A549 (cell line): ENCODE measurements around the gene OLR1. TPM values are rescaled to one million over a fixed set of nuclear protein-coding genes. Genes with fewer than 3 reads are reported as not detected.

Source experiments
- ATAC-seq, 2 experiments: fragments of 200-7000 bp in 1 of 2; fragments of >200 bp in 1 of 2; cut with Nextera tagmentation in 1 of 2; cut with Tn5 transposase in 1 of 2; 3 replicates each; pipeline versions ENCODE4 v1.8.0 to v1.9.1; 2018 to 2020; ENCODE audit warnings: mild to moderate bottlenecking in 1 of 2, moderate library complexity in 1 of 2
- CTCF ChIA-PET: fragments of 300-600 bp; sonication (Branson Sonifier 250); formaldehyde crosslinking; extraction: SDS; loops from one replicate; lab custom pipeline; 2021; ENCODE audit warnings: antibody characterized with exemption, inconsistent platforms; lab: Yijun Ruan, JAX
- POLR2A ChIA-PET: fragments of 350-600 bp; formaldehyde crosslinking; extraction: SDS; loops from one replicate; lab custom pipeline; 2021; ENCODE audit warnings: antibody characterized with exemption, inconsistent platforms; lab: Yijun Ruan, JAX
- DNase-seq, 2 experiments: peaks; one replicate each; pipeline versions ENCODE4 v3.0.0 to v3.0.0-alpha.2; 2011 to 2016; ENCODE audit warnings: low read depth in 1 of 2, low spot score in 1 of 2
- FAIRE-seq: peaks from 2 replicates; lab custom pipeline; 2011; peaks lifted over from hg19 to GRCh38; lab: Jason Lieb, UNC
- H3K27ac ChIP-seq, 2 experiments: fragments of >200 bp; sonication (Bioruptor Twin); formaldehyde crosslinking; 3 replicates each; pipeline ENCODE4 v1.5.1; 2016 to 2017
- H3K4me1 ChIP-seq: fragments of >200 bp; sonication (Bioruptor Twin); formaldehyde crosslinking; 3 replicates; pipeline ENCODE4 v1.6.1; 2016
- H3K4me2 ChIP-seq: fragments of >200 bp; sonication (Bioruptor Twin); formaldehyde crosslinking; 3 replicates; pipeline ENCODE4 v1.6.1; 2016
- H3K4me3 ChIP-seq: fragments of >200 bp; sonication (Bioruptor Twin); formaldehyde crosslinking; 3 replicates; pipeline ENCODE4 v1.5.1; 2016
- H3K9me3 ChIP-seq: fragments of >200 bp; sonication (Bioruptor Twin); formaldehyde crosslinking; 3 replicates; pipeline ENCODE4 v1.6.1; 2016
- CBX8 ChIP-seq: fragments of 200-600 bp; sonication (generic); IDR thresholded peaks from 2 replicates; pipeline ENCODE4 v1.6.1; 2016
- CEBPB ChIP-seq, 2 experiments: fragments of >200 bp in 1 of 2; sonication (Bioruptor Twin) in 1 of 2; formaldehyde crosslinking in 1 of 2; IDR thresholded peaks; 2 replicates each; pipeline ENCODE4 v1.6.1; 2012 to 2016
- EHMT2 ChIP-seq: fragments of 200-600 bp; sonication (generic); IDR thresholded peaks from 2 replicates; pipeline ENCODE4 v1.6.1; 2016; ENCODE audit warnings: antibody characterized with exemption, low read depth, mild to moderate bottlenecking, moderate library complexity
- EP300 ChIP-seq, 2 experiments: fragments of >200 bp; sonication (Bioruptor Twin); formaldehyde crosslinking; IDR thresholded peaks; 2 replicates in 1 of 2; 3 replicates in 1 of 2; pipeline ENCODE4 v1.6.1; 2016 to 2017
- FOSB ChIP-seq: fragments of 250-450 bp; sonication (Bioruptor Pico); IDR thresholded peaks from 2 replicates; pipeline ENCODE4 v1.5.0; 2020; ENCODE audit warnings: mild to moderate bottlenecking, moderate library complexity
- FOSL2 ChIP-seq, 2 experiments: fragments of 450-650 bp in 1 of 2; fragments of >200 bp in 1 of 2; sonication (Bioruptor Twin) in 1 of 2; formaldehyde crosslinking; IDR thresholded peaks; 2 replicates each; pipeline versions ENCODE4 v1.5.0 to v1.6.1; 2016 to 2020; ENCODE audit warnings: mild to moderate bottlenecking in 1 of 2, moderate library complexity in 1 of 2
- HDAC2 ChIP-seq: fragments of 200-600 bp; sonication (generic); IDR thresholded peaks from 2 replicates; pipeline ENCODE4 v1.6.1; 2016
- MAFK ChIP-seq: fragments of 450-650 bp; IDR thresholded peaks from 2 replicates; pipeline ENCODE4 v1.6.1; 2014; ENCODE audit not compliant: partially characterized antibody
- MYC ChIP-seq: IDR thresholded peaks from 2 replicates; pipeline ENCODE4 v1.6.1; 2012; ENCODE audit warnings: mild to moderate bottlenecking, inconsistent platforms, low read length, improper control_type of control experiment, borderline replicate concordance
- WGBS: methylation state at CpG from one replicate; pipeline ENCODE4 v1.1.6; 2017; ENCODE audit errors: missing lambda C conversion rate; 5-methylcytosine and 5-hydroxymethylcytosine counted together
- polyA plus RNA-seq, 4 experiments: library from polyadenylated mRNA; depleted of rRNA in 3 of 4; stranded (reverse); fragments of >200 nt; fragmentation: RNase III in 1 of 4; extraction: RNeasy Plus Mini Kit Qiagen cat#74134 plus additional on column Dnase treatment in 1 of 4; gene quantifications; 2 replicates in 3 of 4; 3 replicates in 1 of 4; pipeline ENCODE4 v1.2.3, GENCODE V29; 2011 to 2017
- TF ChIP-seq, protein P1 (sequence below): fragments of 250-450 bp; sonication (Bioruptor Pico); IDR thresholded peaks from 2 replicates; pipeline ENCODE4 v1.5.0; 2021; ENCODE audit warnings: mild to moderate bottlenecking, moderate library complexity, borderline replicate concordance
- TF ChIP-seq, protein P2 (sequence below): fragments of 250-450 bp; sonication (Bioruptor Pico); IDR thresholded peaks from 2 replicates; pipeline ENCODE4 v1.5.0; 2020; ENCODE audit warnings: low read depth, mild to moderate bottlenecking, moderate library complexity

The OLR1 gene
- polyA plus RNA-seq, 2 of the 4 experiments (the other 2 are of a cell fraction) = 0.59 to 0.92 TPM

DNA sequence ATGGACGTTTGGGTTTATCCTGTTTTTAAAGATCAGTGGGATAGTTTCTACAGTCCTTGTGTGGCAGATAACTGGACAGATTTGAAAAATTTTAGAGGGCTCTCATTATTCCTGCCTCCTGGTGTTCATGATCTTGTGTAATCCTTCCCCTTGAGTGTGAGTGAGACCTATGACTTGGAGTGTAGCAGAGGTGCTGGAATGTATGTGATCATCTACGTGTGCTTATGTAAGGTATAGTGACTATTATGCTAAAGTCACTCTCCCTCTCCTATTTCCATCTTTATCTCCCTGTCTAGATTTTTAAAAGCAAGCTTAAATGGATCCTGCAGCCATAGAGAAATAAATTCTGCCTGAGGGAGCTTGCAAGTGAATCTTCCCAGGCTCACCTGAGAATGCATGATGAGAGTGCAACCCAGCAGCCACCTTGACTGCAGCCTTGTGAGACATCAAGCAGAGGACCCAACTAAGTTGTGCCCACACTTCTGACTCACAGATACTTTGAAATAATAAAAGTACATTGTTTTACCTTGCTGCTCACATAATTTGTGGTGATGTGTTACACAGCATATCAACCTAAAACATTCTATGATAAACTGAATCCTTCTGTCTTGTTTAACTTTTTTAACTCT, 3.2 kb upstream of the OLR1 start:
- no peak overlapping the region for H3K4me2 ChIP-seq
- FAIRE-seq = no peak
- no peak for ATAC-seq
- H3K27ac ChIP-seq = no peak overlapping the region
- WGBS = 34% methylated on average over 2 of the region's 2 CpGs
- no peak for TF ChIP-seq HDAC2
- no peak for TF ChIP-seq FOSL2 (IDR thresholded peaks at IDR 0.05)
- TF ChIP-seq FOSL2 (CRISPR knock-in tag; IDR thresholded peaks at IDR 0.05) = no peak
- no peaks in the 10 kb centered on the region for H3K9me3 ChIP-seq
- CTCF ChIA-PET = interaction anchor here (1.3 kb wide), 1 partner anchor 15 kb away, joined by 3 read pairs; no protein-coding TSS in a partner anchor
- no peak overlapping the region for H3K4me3 ChIP-seq
- POLR2A ChIA-PET = no interaction called here
- peaks cover 20% of the 10 kb centered on the region; the same call in 2 of the 3 replicates for H3K4me1 ChIP-seq
- no peak for DNase-seq

DNA sequence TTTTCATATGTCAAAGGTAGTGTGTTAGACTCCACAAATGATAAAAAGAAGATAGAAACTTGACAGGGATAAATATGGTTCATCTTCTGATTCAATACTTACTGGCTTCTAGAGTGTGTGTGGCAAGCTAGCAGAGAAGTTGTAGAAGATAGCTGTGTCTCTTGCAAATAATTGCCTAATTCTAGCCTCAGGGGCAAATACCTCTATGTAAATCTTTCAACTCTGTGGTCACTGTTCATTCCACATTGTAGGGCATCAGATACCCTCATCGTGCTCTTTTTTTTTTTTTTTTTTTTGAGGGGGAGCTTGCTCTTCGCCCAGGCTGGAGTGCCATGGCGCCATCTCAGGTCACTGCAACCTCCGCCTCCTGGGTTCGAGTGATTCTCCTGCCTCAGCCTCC, 1.7 kb downstream of the OLR1 start:
- Histone ChIP-seq H3K9me3 (no peaks in the 10 kb centered on the region), H3K4me1 (peaks cover 27% of the 10 kb centered on the region; the same call in 2 of the 3 replicates), H3K4me3 (no peak overlapping the region), H3K4me2 (peak overlapping the region; percentile 55), H3K27ac (no peak overlapping the region)
- DNase-seq (peak in 1 of 2 experiments; percentile 41), ATAC-seq (peak in 1 of 2 experiments; percentile 73; a peak in 3 of 6 replicates), FAIRE-seq (no peak)
- no peak for TF ChIP-seq FOSB (CRISPR knock-in tag)
- TF ChIP-seq CEBPB (IDR thresholded peaks at IDR 0.05) = peak in 1 of 2 experiments; percentile 41; a peak in 1 of 4 replicates
- POLR2A ChIA-PET = no interaction called here
- 57% methylated on average over 5 of the region's 5 CpGs for WGBS
- CTCF ChIA-PET = interaction anchor here (0.7 to 1.3 kb wide), 3 partner anchors 10 to 17 kb away, joined by 3 to 6 read pairs (median 3); no protein-coding TSS in a partner anchor

DNA sequence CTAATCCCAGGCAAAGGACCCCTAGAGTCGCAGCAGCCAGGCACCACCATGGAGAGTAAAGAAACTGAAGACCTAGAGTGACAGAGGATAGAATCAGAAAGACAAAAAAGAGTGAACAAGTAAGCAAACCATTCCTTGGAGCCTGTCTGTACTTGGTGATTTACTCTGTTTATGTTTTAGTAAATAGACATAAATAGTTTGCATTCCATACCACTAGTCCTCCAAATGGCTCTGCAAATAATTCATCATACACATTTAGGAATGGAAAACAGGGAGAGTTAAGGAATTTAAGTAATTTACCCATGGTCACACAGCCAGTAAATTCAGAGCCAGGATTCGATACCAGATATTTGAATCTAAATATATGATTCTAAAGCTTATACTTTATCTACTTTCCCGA, 2.8 kb downstream of the OLR1 start:
- Histone ChIP-seq H3K27ac (no peak overlapping the region), H3K4me2 (peak overlapping the region; percentile 55), H3K4me3 (no peak overlapping the region), H3K9me3 (no peaks in the 10 kb centered on the region), H3K4me1 (peaks cover 27% of the 10 kb centered on the region; the same call in 2 of the 3 replicates)
- ATAC-seq = peak; percentile 24 to 76; a peak in 4 of 6 replicates
- peak; percentile 23 for FAIRE-seq
- TF ChIP-seq EHMT2 (no peak), EP300 (IDR thresholded peaks at IDR 0.05) (no peak)
- TF ChIP-seq, protein P1, sequence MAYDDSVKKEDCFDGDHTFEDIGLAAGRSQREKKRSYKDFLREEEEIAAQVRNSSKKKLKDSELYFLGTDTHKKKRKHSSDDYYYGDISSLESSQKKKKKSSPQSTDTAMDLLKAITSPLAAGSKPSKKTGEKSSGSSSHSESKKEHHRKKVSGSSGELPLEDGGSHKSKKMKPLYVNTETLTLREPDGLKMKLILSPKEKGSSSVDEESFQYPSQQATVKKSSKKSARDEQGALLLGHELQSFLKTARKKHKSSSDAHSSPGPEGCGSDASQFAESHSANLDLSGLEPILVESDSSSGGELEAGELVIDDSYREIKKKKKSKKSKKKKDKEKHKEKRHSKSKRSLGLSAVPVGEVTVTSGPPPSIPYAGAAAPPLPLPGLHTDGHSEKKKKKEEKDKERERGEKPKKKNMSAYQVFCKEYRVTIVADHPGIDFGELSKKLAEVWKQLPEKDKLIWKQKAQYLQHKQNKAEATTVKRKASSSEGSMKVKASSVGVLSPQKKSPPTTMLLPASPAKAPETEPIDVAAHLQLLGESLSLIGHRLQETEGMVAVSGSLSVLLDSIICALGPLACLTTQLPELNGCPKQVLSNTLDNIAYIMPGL (CRISPR knock-in tag) = no peak
- DNase-seq = no peak
- ChIA-PET POLR2A (interaction anchor here (0.6 kb wide), 1 partner anchor 43 kb away, joined by 3 read pairs; the partner anchor contains the start of gene GABARAPL1), CTCF (interaction anchor here (0.5 to 1.3 kb wide), 3 partner anchors 9 to 25 kb away, joined by 3 to 6 read pairs (median 3); no protein-coding TSS in a partner anchor)
- WGBS = 19% methylated on average over 3 of the region's 3 CpGs

DNA sequence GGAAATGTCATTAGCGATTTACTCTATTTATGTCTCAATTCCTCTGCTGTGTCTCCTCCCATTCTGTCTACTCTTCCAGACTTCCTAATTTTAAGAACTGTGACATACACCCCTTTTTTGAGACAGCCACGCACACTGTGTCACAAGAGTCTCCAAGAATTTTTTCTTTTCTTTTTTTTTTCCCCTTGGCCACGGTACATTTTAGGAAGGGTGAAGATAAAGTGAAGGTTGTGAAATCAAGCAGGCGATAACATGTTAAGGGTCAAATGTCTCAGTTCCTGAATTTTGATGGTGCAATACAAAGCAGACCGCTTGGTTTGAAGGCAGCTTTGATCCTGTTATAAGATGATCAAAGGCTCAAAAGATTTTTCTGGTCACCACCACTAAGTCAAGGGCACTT, 4.3 kb downstream of the OLR1 start:
- CTCF ChIA-PET = interaction anchor here (1.1 kb wide), 1 partner anchor 22 kb away, joined by 3 read pairs; no protein-coding TSS in a partner anchor
- POLR2A ChIA-PET = no interaction called here
- WGBS = 63% methylated on average over 5 of the region's 5 CpGs
- no peak for ATAC-seq
- DNase-seq = no peak
- TF ChIP-seq MAFK = no peak
- TF ChIP-seq, protein P2, sequence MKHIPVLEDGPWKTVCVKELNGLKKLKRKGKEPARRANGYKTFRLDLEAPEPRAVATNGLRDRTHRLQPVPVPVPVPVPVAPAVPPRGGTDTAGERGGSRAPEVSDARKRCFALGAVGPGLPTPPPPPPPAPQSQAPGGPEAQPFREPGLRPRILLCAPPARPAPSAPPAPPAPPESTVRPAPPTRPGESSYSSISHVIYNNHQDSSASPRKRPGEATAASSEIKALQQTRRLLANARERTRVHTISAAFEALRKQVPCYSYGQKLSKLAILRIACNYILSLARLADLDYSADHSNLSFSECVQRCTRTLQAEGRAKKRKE (CRISPR knock-in tag) = no peak
- no peak for TF ChIP-seq CBX8
- TF ChIP-seq CEBPB (IDR thresholded peaks at IDR 0.05) = no peak
- no peak for TF ChIP-seq MYC
- no peak for FAIRE-seq
- Histone ChIP-seq H3K4me3 (no peak overlapping the region), H3K9me3 (no peaks in the 10 kb centered on the region), H3K4me1 (peaks cover 27% of the 10 kb centered on the region; the same call in 2 of the 3 replicates), H3K4me2 (no peak overlapping the region), H3K27ac (no peak overlapping the region)
